Ovary (tissue), 9 donors: ENCODE results near the gene POLG2. TPM values are rescaled to one million over a fixed set of nuclear protein-coding genes. Genes with fewer than 3 reads are reported as not detected.

Experiments
- DNase-seq, 5 donors: peaks; one replicate each; pipeline ENCODE4 v3.0.0-alpha.2; 2019 to 2020
- H3K27ac ChIP-seq, 2 donors: fragments of 200-600 bp; one replicate each; pipeline versions ENCODE4 v1.5.1 to v1.8.0; 2019 to 2022
- H3K27me3 ChIP-seq: fragments of 200-600 bp; one replicate; pipeline ENCODE4 v1.8.0; 2022
- H3K36me3 ChIP-seq: fragments of 200-600 bp; sonication (generic); one replicate; pipeline ENCODE4 v1.5.1; 2019
- H3K4me1 ChIP-seq: one replicate; pipeline ENCODE4 v1.8.1; 2013; ENCODE audit warnings: mild to moderate bottlenecking, moderate library complexity; ENCODE audit not compliant: insufficient read depth
- H3K4me3 ChIP-seq: fragments of 200-600 bp; sonication (generic); one replicate; pipeline ENCODE4 v1.5.1; 2017
- H3K9me3 ChIP-seq, 2 donors: fragments of 200-600 bp in 1 of 2; sonication (generic) in 1 of 2; one replicate each; pipeline versions ENCODE4 v1.5.1 to v1.8.1; 2013 to 2019; ENCODE audit warnings: mild to moderate bottlenecking in 1 of 2, moderate library complexity in 1 of 2
- CTCF ChIP-seq, 3 donors: fragments of 450-650 bp in 2 of 3; fragments of 200-600 bp in 1 of 3; IDR thresholded peaks; one replicate each; pipeline versions ENCODE4 v1.5.1 to v1.8.0; 2016 to 2022; ENCODE audit warnings: antibody characterized with exemption in 3 of 3, mild to moderate bottlenecking in 1 of 3
- EP300 ChIP-seq: sonication (generic); formaldehyde crosslinking; IDR thresholded peaks from one replicate; pipeline ENCODE4 v1.6.1; 2017; ENCODE audit warnings: antibody characterized with exemption
- POLR2A ChIP-seq: fragments of 450-650 bp; IDR thresholded peaks from one replicate; pipeline ENCODE4 v1.6.1; 2017; ENCODE audit warnings: antibody characterized with exemption, mild to moderate bottlenecking, moderate library complexity
- WGBS, 3 donors: extraction: QIAGEN DNeasy Blood & Tissue Kit in 1 of 3; methylation state at CpG; one replicate each; pipeline versions ENCODE4 v1.1.5 to v1.1.7; 2013 to 2017; 5-methylcytosine and 5-hydroxymethylcytosine counted together
- intact Hi-C, 4 donors: fragments of 100-400 bp; cut with DNase I; formaldehyde crosslinking; loops; one replicate each; pipeline versions ENCODE4 v1.11.0 to v1.15.1; 2022 to 2023
- polyA plus RNA-seq, 2 donors: library from polyadenylated mRNA; stranded (reverse); fragments of 200-250 nt in 1 of 2; fragments of 350-450 nt in 1 of 2; fragmentation: Illumina TruSeq in 1 of 2; extraction: RNeasy Lipid Tissue Mini Kit (QIAGEN cat#74804) in 1 of 2; gene quantifications; one replicate each; pipeline ENCODE4 v1.2.3, GENCODE V29; 2013 to 2014
- total RNA-seq, 7 donors: library from RNA; depleted of rRNA in 2 of 7; stranded (reverse); fragments of >200 nt in 2 of 7; fragmentation: NEBNext Ultra II Directional in 3 of 7; extraction: Animal tissue kit (Norgen Biotek cat#: 25700) in 3 of 7; gene quantifications; one replicate each; pipeline versions ENCODE4 v1.1.0 to v1.2.4, GENCODE V29; 2016 to 2023
- donor health status: DM: no; HTN: no; CAD: no; lungs with moderate emphysema.
- donor health status: DM: no; HTN: no; CAD: no.
- donor health status: Bipolar disorder and iron deficiency.
- donor health status: DM: yes; HTN: yes; CAD: no.
- donor health status: DM: no; HTN: no; CAD: no.
- donor health status: DM: yes; HTN: yes; CAD: no.

Gene POLG2
- total and polyA plus RNA-seq, 9 donors, result 8.7 to 21.3 (median 16.6) TPM

GRCh38 chr17:64491994-64492393 lies 4.9 kb downstream of the POLG2 start:
- intact Hi-C loops, result loop anchor here in 2 of 4 donors (10.0 kb wide), 2 partner anchors 67 to 177 kb away; no protein-coding TSS in a partner anchor

GRCh38 chr17:64491034-64491860 lies 5.6 kb downstream of the POLG2 start:
- no peak for DNase-seq
- Histone ChIP-seq H3K27ac (no peak overlapping the region), H3K36me3 (no peaks in the 10 kb centered on the region), H3K27me3 (no peaks in the 10 kb centered on the region), H3K9me3 (no peaks in the 10 kb centered on the region), H3K4me1 (peaks cover 6% of the 10 kb centered on the region), H3K4me3 (no peak overlapping the region)
- intact Hi-C loops, result loop anchor here in 2 of 4 donors (10.0 kb wide), 2 partner anchors 66 to 176 kb away; no protein-coding TSS in a partner anchor
- WGBS, 3 donors, result 91 to 93% (median 92%) methylated on average over 13 of the region's 13 CpGs
- no peak for TF ChIP-seq CTCF (IDR thresholded peaks at IDR 0.05)
- TF ChIP-seq POLR2A, result no peak
- TF ChIP-seq EP300, result no peak

More at GRCh38 chr17:64491994-64492393, 4.9 kb downstream of the POLG2 start:
- H3K9me3 ChIP-seq, result no peaks in the 10 kb centered on the region
- no peak overlapping the region for H3K27ac ChIP-seq
- H3K27me3 ChIP-seq, result no peaks in the 10 kb centered on the region
- no peak for DNase-seq
- no peak overlapping the region for H3K4me3 ChIP-seq
- 65 to 85% (median 81%) methylated on average over 3 of the region's 3 CpGs for WGBS, 3 donors
- H3K4me1 ChIP-seq, result peaks cover 6% of the 10 kb centered on the region
- no peaks in the 10 kb centered on the region for H3K36me3 ChIP-seq
- TF ChIP-seq POLR2A, result no peak
- TF ChIP-seq CTCF (IDR thresholded peaks at IDR 0.05), result no peak
- no peak for TF ChIP-seq EP300

GRCh38 chr17:64488301-64488700 lies 8.6 kb downstream of the POLG2 start:
- intact Hi-C loops, result no loop called here
- 93 to 100% (median 98%) methylated on average over 2 of the region's 2 CpGs for WGBS, 3 donors
- no peaks in the 10 kb centered on the region for H3K36me3 ChIP-seq

GRCh38 chr17:64484380-64484779 lies 12.5 kb downstream of the POLG2 start:
- Histone ChIP-seq H3K9me3 (no peaks in the 10 kb centered on the region), H3K27ac (no peak overlapping the region), H3K36me3 (no peaks in the 10 kb centered on the region), H3K27me3 (no peaks in the 10 kb centered on the region), H3K4me1 (no peaks in the 10 kb centered on the region), H3K4me3 (no peak overlapping the region)
- intact Hi-C loops, result no loop called here
- WGBS, 3 donors, result 88 to 94% (median 88%) methylated on average over 3 of the region's 3 CpGs
- TF ChIP-seq EP300, result no peak
- TF ChIP-seq CTCF (IDR thresholded peaks at IDR 0.05), result no peak
- TF ChIP-seq POLR2A, result no peak
- DNase-seq, result no peak

More at GRCh38 chr17:64488301-64488700, 8.6 kb downstream of the POLG2 start:
- H3K4me3 ChIP-seq, result no peak overlapping the region
- no peaks in the 10 kb centered on the region for H3K9me3 ChIP-seq
- DNase-seq, result no peak
- TF ChIP-seq CTCF (IDR thresholded peaks at IDR 0.05) (no peak), EP300 (no peak), POLR2A (no peak)
- H3K4me1 ChIP-seq, result no peaks in the 10 kb centered on the region
- H3K27ac ChIP-seq, result no peak overlapping the region
- H3K27me3 ChIP-seq, result no peaks in the 10 kb centered on the region
